ENCODE measurements around the gene CCDC142. TPM values are rescaled to one million over a fixed set of nuclear protein-coding genes. Genes with fewer than 3 reads are reported as not detected.

Gene CCDC142
- total RNA-seq, 4 donors from 2014 or later = 7.3 to 41.6 (median 13.7) TPM

DNA sequence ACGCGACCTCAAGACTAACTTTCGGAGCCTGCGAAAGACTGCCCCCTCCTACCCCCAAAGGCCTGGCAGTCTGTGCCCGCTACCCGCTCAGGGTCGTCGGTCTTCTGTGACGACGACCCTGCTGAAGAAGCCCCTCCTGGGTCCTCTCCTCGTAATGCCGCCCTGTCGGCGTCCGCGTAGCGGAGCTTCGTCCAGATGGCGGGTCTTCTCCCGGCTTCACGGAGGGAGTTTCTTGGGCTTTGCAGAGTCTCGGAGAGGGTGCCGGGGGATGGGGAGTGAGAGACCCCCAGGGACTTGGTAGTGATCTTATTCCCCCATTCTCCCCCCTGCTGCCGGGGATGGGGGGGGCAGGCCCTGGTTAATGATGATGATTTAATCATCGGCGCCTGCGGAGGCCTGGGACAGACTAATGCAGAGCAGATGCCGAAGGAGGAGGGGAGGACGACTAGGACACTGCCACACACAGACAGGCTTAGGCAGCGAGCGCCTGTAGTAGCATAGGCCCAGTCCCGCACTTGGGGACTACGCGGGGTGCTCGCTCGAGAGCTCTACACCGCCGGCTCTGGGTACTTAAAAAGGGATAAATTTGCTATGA is 25.2 kb upstream of the CCDC142 start:
- WGBS, 2 donors (ENCODE audit: low coverage in 1 of 2) = 17 to 34% methylated on average over 2 to 6 of the region's 38 CpGs
- Histone ChIP-seq H3K27me3 (peaks cover 76% of the 10 kb centered on the region), H3K4me3 (peak overlapping the region; percentile 86 to 92), H3K9me3 (no peaks in the 10 kb centered on the region), H3K36me3 (peaks cover 0 to 22% of the 10 kb centered on the region in 2 donors), H3K27ac (peak overlapping the region; percentile 96 to 99 (median 96)), H3K4me1 (peaks cover 0 to 50% (median 18%) of the 10 kb centered on the region in 3 donors)
- no peak for ATAC-seq
- TF ChIP-seq EP300 (IDR thresholded peaks at IDR 0.05) = no peak
- TF ChIP-seq POLR2A (IDR thresholded peaks at IDR 0.05) = no peak
- TF ChIP-seq POLR2AphosphoS5 (IDR thresholded peaks at IDR 0.05) = no peak
- no peak for TF ChIP-seq CTCF (IDR thresholded peaks at IDR 0.05)

- H3K27ac ChIP-seq = peak within 1 kb of the TSS; percentile 96 to 99 (median 96)
- H3K9me3 ChIP-seq = no peaks in the 10 kb centered on the region
- peak; percentile 76 for TF ChIP-seq POLR2AphosphoS5 (IDR thresholded peaks at IDR 0.05)
- TF ChIP-seq CTCF (IDR thresholded peaks at IDR 0.05) = peak in 2 of 4 experiments; percentile 3 to 40
- no peak for TF ChIP-seq EP300 (IDR thresholded peaks at IDR 0.05)
- TF ChIP-seq POLR2A (IDR thresholded peaks at IDR 0.05) = peak; percentile 35 to 51
- H3K27me3 ChIP-seq = peaks cover 76% of the 10 kb centered on the region
- peak; percentile 97 for ATAC-seq
- peak within 1 kb of the TSS; percentile 86 to 92 for H3K4me3 ChIP-seq
- H3K36me3 ChIP-seq = peaks cover 0 to 22% of the 10 kb centered on the region in 2 donors
- no CpG with 5 or more reads among the region's 56 CpGs for WGBS, 2 donors (ENCODE audit: low coverage in 1 of 2)
- H3K4me1 ChIP-seq = peaks cover 0 to 56% (median 18%) of the 10 kb centered on the region in 3 donors
These were observed 24.5 kb upstream of the CCDC142 start, which contains the start of gene PCGF1 for GRCh38 chr2:74507145-74507925. PCGF1 (minus strand) TSS chr2:74507695; CDS start chr2:74507668, 27 bp downstream.

- Histone ChIP-seq H3K9me3 (no peaks in the 10 kb centered on the region), H3K4me3 (no peak overlapping the region), H3K27me3 (peaks cover 76% of the 10 kb centered on the region), H3K27ac (no peak overlapping the region), H3K4me1 (peaks cover 0 to 60% (median 18%) of the 10 kb centered on the region in 3 donors), H3K36me3 (peaks cover 0 to 22% of the 10 kb centered on the region in 2 donors)
- TF ChIP-seq POLR2A (IDR thresholded peaks at IDR 0.05) (no peak), POLR2AphosphoS5 (IDR thresholded peaks at IDR 0.05) (no peak), EP300 (IDR thresholded peaks at IDR 0.05) (no peak), CTCF (IDR thresholded peaks at IDR 0.05) (no peak)
- WGBS, 2 donors (ENCODE audit: low coverage in 1 of 2) = 92 to 100% methylated on average over 3 to 5 of the region's 14 CpGs
- no peak for ATAC-seq
These were observed 22.8 kb upstream of the CCDC142 start for GRCh38 chr2:74505448-74506246.

DNA sequence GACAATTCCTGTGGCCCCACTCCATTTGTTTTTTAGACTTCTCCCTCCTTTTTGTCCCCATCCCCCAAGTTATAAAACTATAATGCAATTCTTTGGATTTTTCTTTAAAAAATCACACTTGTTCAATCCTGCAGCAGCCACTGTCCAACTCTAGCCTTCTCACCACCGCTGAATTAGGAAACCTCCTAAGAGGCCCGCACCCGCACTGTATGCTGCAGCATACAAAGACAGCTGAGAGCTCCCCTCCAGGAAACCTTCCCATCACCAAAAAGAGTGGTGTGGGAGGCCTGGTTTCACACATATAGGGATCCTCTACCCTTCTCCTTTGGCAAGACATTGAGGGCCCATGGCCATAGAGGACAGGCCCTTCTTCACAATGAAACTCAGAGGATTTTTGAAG is 21.8 kb upstream of the CCDC142 start:
- no peak for ATAC-seq
- Histone ChIP-seq H3K9me3 (no peaks in the 10 kb centered on the region), H3K4me3 (no peak overlapping the region), H3K4me1 (peaks cover 0 to 65% (median 20%) of the 10 kb centered on the region in 3 donors), H3K27me3 (peaks cover 76% of the 10 kb centered on the region), H3K36me3 (peaks cover 0 to 22% of the 10 kb centered on the region in 2 donors), H3K27ac (no peak overlapping the region)
- 100% methylated on average over 3 of the region's 3 CpGs; no CpG with 5 or more reads in 1 of the 2 donors for WGBS, 2 donors (ENCODE audit: low coverage in 1 of 2)
- TF ChIP-seq POLR2AphosphoS5 (IDR thresholded peaks at IDR 0.05) (no peak), CTCF (IDR thresholded peaks at IDR 0.05) (no peak), POLR2A (IDR thresholded peaks at IDR 0.05) (no peak), EP300 (IDR thresholded peaks at IDR 0.05) (no peak)
